Neural cell (in vitro differentiated cells): ENCODE measurements around the gene LRRC74A.

Source experiments
- EP300 ChIP-seq: fragments of 450-650 bp; conservative IDR thresholded peaks from 2 replicates; pipeline ENCODE4 v1.6.1; 2014; ENCODE audit warnings: antibody characterized with exemption, mild to moderate bottlenecking, moderate library complexity; ENCODE audit not compliant: poor library complexity, severe bottlenecking
- EZH2 ChIP-seq: fragments of 200-600, 300-800 bp; shearing (Covaris generic), sonication (generic); IDR thresholded peaks from 2 replicates; pipeline ENCODE4 v1.6.1; 2014; ENCODE audit warnings: antibody characterized with exemption, low read length, borderline replicate concordance, mild to moderate bottlenecking; ENCODE audit not compliant: insufficient read depth, poor library complexity, severe bottlenecking
- RAD21 ChIP-seq: fragments of 450-650 bp; conservative IDR thresholded peaks from 2 replicates; pipeline ENCODE4 v1.6.1; 2014; ENCODE audit warnings: antibody characterized with exemption, mild to moderate bottlenecking, moderate library complexity
- SMC3 ChIP-seq: fragments of 450-650 bp; conservative IDR thresholded peaks from 2 replicates; pipeline ENCODE4 v1.6.1; 2014; ENCODE audit warnings: antibody characterized with exemption, mild to moderate bottlenecking, moderate library complexity; ENCODE audit not compliant: poor library complexity
- TF ChIP-seq, protein P1 (sequence below): fragments of 450-650 bp; IDR thresholded peaks from 2 replicates; pipeline ENCODE4 v1.5.1; 2014; ENCODE audit warnings: antibody characterized with exemption, mild to moderate bottlenecking, moderate library complexity; ENCODE audit not compliant: poor library complexity, severe bottlenecking

DNA sequence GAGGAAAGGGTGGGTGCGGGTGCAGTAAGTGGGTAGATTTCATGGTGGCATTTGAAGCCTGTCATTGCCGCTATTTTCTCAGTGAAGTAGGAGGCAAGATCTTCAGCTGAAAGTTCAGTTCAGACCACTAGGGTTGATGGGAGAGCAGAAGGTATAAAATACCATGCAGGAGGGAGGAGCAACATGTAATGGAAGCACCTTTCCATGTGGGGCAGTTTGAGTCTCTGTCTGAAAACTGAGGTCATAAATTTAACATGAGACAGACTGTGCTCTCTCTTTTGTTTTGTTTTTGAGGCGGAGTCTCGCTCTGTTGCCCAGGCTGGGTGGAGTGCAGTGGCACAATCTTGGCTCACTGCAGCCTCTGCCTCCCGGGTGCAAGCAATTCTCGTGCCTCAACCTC, 22.7 kb downstream of the LRRC74A start:
- TF ChIP-seq, protein P1, sequence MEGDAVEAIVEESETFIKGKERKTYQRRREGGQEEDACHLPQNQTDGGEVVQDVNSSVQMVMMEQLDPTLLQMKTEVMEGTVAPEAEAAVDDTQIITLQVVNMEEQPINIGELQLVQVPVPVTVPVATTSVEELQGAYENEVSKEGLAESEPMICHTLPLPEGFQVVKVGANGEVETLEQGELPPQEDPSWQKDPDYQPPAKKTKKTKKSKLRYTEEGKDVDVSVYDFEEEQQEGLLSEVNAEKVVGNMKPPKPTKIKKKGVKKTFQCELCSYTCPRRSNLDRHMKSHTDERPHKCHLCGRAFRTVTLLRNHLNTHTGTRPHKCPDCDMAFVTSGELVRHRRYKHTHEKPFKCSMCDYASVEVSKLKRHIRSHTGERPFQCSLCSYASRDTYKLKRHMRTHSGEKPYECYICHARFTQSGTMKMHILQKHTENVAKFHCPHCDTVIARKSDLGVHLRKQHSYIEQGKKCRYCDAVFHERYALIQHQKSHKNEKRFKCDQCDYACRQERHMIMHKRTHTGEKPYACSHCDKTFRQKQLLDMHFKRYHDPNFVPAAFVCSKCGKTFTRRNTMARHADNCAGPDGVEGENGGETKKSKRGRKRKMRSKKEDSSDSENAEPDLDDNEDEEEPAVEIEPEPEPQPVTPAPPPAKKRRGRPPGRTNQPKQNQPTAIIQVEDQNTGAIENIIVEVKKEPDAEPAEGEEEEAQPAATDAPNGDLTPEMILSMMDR = no peak
- TF ChIP-seq EP300 = no peak
- TF ChIP-seq EZH2 = no peak
- no peak for TF ChIP-seq RAD21
- TF ChIP-seq SMC3 = no peak
